Endothelial cell of umbilical vein (primary cell): Measurements from ENCODE around the gene KLHL25. TPM values are rescaled to one million over a fixed set of nuclear protein-coding genes. Genes with fewer than 3 reads are reported as not detected.

Source experiments
- BruUV-seq: library from RNA; stranded (reverse); fragments of 400-500 nt; replicated peaks from 2 replicates; lab custom pipeline; 2021; lab: Mats Ljungman, UMichigan
- CTCF ChIA-PET: fragments of 300-600, 350-600 bp; sonication (Branson Sonifier 250); formaldehyde crosslinking; loops from one replicate; lab custom pipeline; 2021; ENCODE audit warnings: antibody characterized with exemption, inconsistent platforms; lab: Charles Lee
- POLR2A ChIA-PET: fragments of 300-600, 350-600 bp; sonication (Branson Sonifier 250); formaldehyde crosslinking; loops from one replicate; lab custom pipeline; 2021; ENCODE audit warnings: antibody characterized with exemption, inconsistent platforms; lab: Charles Lee
- DNase-seq: peaks from one replicate; pipeline ENCODE4 v3.0.0-alpha.2; 2011; ENCODE audit warnings: low read depth, low spot score
- FAIRE-seq: peaks from 2 replicates; lab custom pipeline; 2011; peaks lifted over from hg19 to GRCh38; lab: Jason Lieb, UNC
- H2AFZ ChIP-seq: 2 replicates; pipeline ENCODE4 v1.6.0; 2012; ENCODE audit warnings: low read depth, low read length, control low read depth, inconsistent platforms
- H3K27ac ChIP-seq: 2 replicates; pipeline ENCODE4 v1.5.1; 2011; ENCODE audit warnings: low read depth, mild to moderate bottlenecking, control low read depth, low read length, moderate library complexity; ENCODE audit not compliant: insufficient read depth
- H3K27me3 ChIP-seq, 2 experiments: 2 replicates each; pipeline versions ENCODE4 v1.6.0 to v1.6.1; 2011; ENCODE audit warnings: low read length in 2 of 2, mixed read lengths in 1 of 2; ENCODE audit not compliant: control insufficient read depth in 2 of 2, insufficient read depth in 2 of 2
- H3K36me3 ChIP-seq, 2 experiments: 2 replicates in 1 of 2; 3 replicates in 1 of 2; pipeline ENCODE4 v1.5.1; 2011; ENCODE audit warnings: low read length in 2 of 2, mild to moderate bottlenecking in 1 of 2, moderate library complexity in 1 of 2; ENCODE audit not compliant: control insufficient read depth in 2 of 2, insufficient read depth in 2 of 2; ENCODE audit errors: extremely low read depth in 1 of 2
- H3K4me1 ChIP-seq: 3 replicates; pipeline ENCODE4 v1.5.1; 2011; ENCODE audit warnings: mild to moderate bottlenecking, low read length; ENCODE audit not compliant: control insufficient read depth, insufficient read depth; ENCODE audit errors: extremely low read depth
- H3K4me2 ChIP-seq: 2 replicates; pipeline ENCODE4 v1.6.1; 2011; ENCODE audit warnings: low read length, control low read depth, mixed read lengths; ENCODE audit not compliant: insufficient read depth
- H3K4me3 ChIP-seq, 3 experiments: fragments of 200-600 bp in 1 of 3; sonication (generic), shearing (Covaris generic) in 1 of 3; replicated peaks in 1 of 3; 2 replicates each; pipeline ENCODE4 v1.5.1; 2011 to 2016; ENCODE audit warnings: control low read depth in 3 of 3, low read length in 3 of 3, mild to moderate bottlenecking in 2 of 3, inconsistent platforms in 1 of 3, low read depth in 1 of 3, moderate library complexity in 1 of 3; ENCODE audit not compliant: insufficient read depth in 1 of 3
- H3K79me2 ChIP-seq: 2 replicates; pipeline ENCODE4 v1.6.0; 2012; ENCODE audit warnings: low read length, inconsistent platforms; ENCODE audit not compliant: control insufficient read depth, insufficient read depth
- H3K9ac ChIP-seq: replicated peaks from 2 replicates; pipeline ENCODE3; 2011; ENCODE audit warnings: low read length, control low read depth; ENCODE audit not compliant: insufficient read depth; ENCODE audit errors: extremely low read depth
- H3K9me1 ChIP-seq: replicated peaks from 3 replicates; pipeline ENCODE4 v1.6.0; 2011; ENCODE audit warnings: mild to moderate bottlenecking, low read length; ENCODE audit not compliant: control insufficient read depth, insufficient read depth; ENCODE audit errors: extremely low read depth
- H3K9me3 ChIP-seq: replicated peaks from 2 replicates; pipeline ENCODE4 v1.5.1; 2012; ENCODE audit warnings: low read length, inconsistent platforms; ENCODE audit not compliant: control insufficient read depth, insufficient read depth
- H4K20me1 ChIP-seq: replicated peaks from 2 replicates; pipeline ENCODE3; 2011; ENCODE audit warnings: mild to moderate bottlenecking, low read length; ENCODE audit not compliant: control insufficient read depth, insufficient read depth; ENCODE audit errors: extremely low read depth
- CTCF ChIP-seq, 2 donors: IDR thresholded peaks; 1 replicate in 1 of 2; 2 replicates in 1 of 2; pipeline ENCODE4 v1.5.1; 2011; ENCODE audit warnings: low read length in 2 of 2, mild to moderate bottlenecking in 2 of 2, moderate library complexity in 2 of 2, control low read depth in 1 of 2, inconsistent platforms in 1 of 2, low read depth in 1 of 2; ENCODE audit not compliant: insufficient read depth in 1 of 2; ENCODE audit errors: extremely low read depth in 1 of 2
- EZH2 ChIP-seq: IDR thresholded peaks from 2 replicates; pipeline ENCODE4 v1.6.1; 2012; ENCODE audit warnings: borderline replicate concordance, low read depth, mild to moderate bottlenecking, moderate library complexity, low read length, inconsistent platforms; ENCODE audit not compliant: severe bottlenecking
- FOS ChIP-seq: IDR thresholded peaks from 2 replicates; pipeline ENCODE4 v1.6.1; 2011; ENCODE audit warnings: mild to moderate bottlenecking, low read length, moderate library complexity, borderline replicate concordance; ENCODE audit not compliant: insufficient read depth
- GATA2 ChIP-seq: IDR thresholded peaks from 2 replicates; pipeline ENCODE4 v1.7.0; 2011; ENCODE audit warnings: low read depth, mild to moderate bottlenecking, moderate library complexity, mixed read lengths, low read length; ENCODE audit not compliant: insufficient read length, insufficient read depth
- JUN ChIP-seq: IDR thresholded peaks from 2 replicates; pipeline ENCODE4 v1.6.1; 2011; ENCODE audit warnings: borderline replicate concordance, low read depth; ENCODE audit not compliant: insufficient read length, insufficient read depth
- MAX ChIP-seq: IDR thresholded peaks from 2 replicates; pipeline ENCODE4 v1.6.1; 2011; ENCODE audit not compliant: insufficient read depth, insufficient read length
- MYC ChIP-seq: IDR thresholded peaks from one replicate; pipeline ENCODE4 v1.6.1; 2011; ENCODE audit warnings: mild to moderate bottlenecking, low read depth, low read length
- POLR2A ChIP-seq: IDR thresholded peaks from 2 replicates; pipeline ENCODE4 v1.6.1; 2012; ENCODE audit warnings: low read depth, mild to moderate bottlenecking, control low read depth, low read length
- POLR2AphosphoS5 ChIP-seq: IDR thresholded peaks from 2 replicates; pipeline ENCODE4 v1.6.1; 2012; ENCODE audit warnings: low read depth, mild to moderate bottlenecking, control low read depth, low read length, moderate library complexity; ENCODE audit not compliant: insufficient read depth
- dilution Hi-C: fragments of 300-500 bp; cut with MboI; formaldehyde crosslinking; loops from one replicate; pipeline ENCODE4 v1.15.0; 2019; ENCODE audit warnings: low sequenced_read_pairs; ENCODE audit not compliant: extremely low pct_ligation_motif_present
- intact Hi-C: fragments of 100-400 bp; cut with micrococcal nuclease; formaldehyde crosslinking; loops from one replicate; pipeline ENCODE4 v1.10.0; 2022
- polyA plus RNA-seq, 4 experiments: library from polyadenylated mRNA; depleted of rRNA in 3 of 4; stranded (reverse) in 3 of 4; unstranded in 1 of 4; fragments of >200 nt; gene quantifications; 2 replicates each; pipeline versions ENCODE4 v1.2.1 to v1.2.3, GENCODE V29; 2011 to 2012; ENCODE audit warnings: missing spikeins in 1 of 4
- total RNA-seq: library from RNA; stranded (reverse); gene quantifications from 2 replicates; pipeline ENCODE4 v1.2.3, GENCODE V29; 2021

The KLHL25 gene
- total and polyA plus RNA-seq, 2 donors (not counting 3 experiments of a cell fraction or from before 2014, with no cell fraction given), result 5.4 to 6.4 TPM

- BruUV-seq, result no TSS peak
- dilution Hi-C loops (no loop called here), intact Hi-C loops (no loop called here)
- no peak overlapping the region for H2AFZ ChIP-seq
- H3K79me2 ChIP-seq, result no peaks in the 10 kb centered on the region
- no peak overlapping the region for H3K4me3 ChIP-seq
- no peak overlapping the region for H3K9ac ChIP-seq
- no peak overlapping the region for H3K27ac ChIP-seq
- TF ChIP-seq POLR2AphosphoS5 (no peak), EZH2 (no peak), POLR2A (no peak), FOS (no peak), CTCF (IDR thresholded peaks at IDR 0.05; ENCODE audit: extremely low read depth in 1 of 2, insufficient read depth in 1 of 2, low read depth in 1 of 2, low read length in 2 of 2) (no peak), MYC (no peak), MAX (no peak), GATA2 (no peak), JUN (no peak)
- CTCF ChIA-PET, result interaction anchor here (1.0 to 1.4 kb wide), 3 partner anchors 12 to 75 kb away, joined by 3 to 4 read pairs (median 3); no protein-coding TSS in a partner anchor
- H3K36me3 ChIP-seq, result no peaks in the 10 kb centered on the region
- POLR2A ChIA-PET, result no interaction called here
- H3K4me2 ChIP-seq, result no peak overlapping the region
- H4K20me1 ChIP-seq, result no peaks in the 10 kb centered on the region
- no peak for DNase-seq
- no peaks in the 10 kb centered on the region for H3K9me1 ChIP-seq
- FAIRE-seq, result peak; percentile 55
- no peaks in the 10 kb centered on the region for H3K9me3 ChIP-seq
- no peaks in the 10 kb centered on the region for H3K4me1 ChIP-seq
- H3K27me3 ChIP-seq, result no peaks in the 10 kb centered on the region
These were observed 30.0 kb downstream of the KLHL25 start for GRCh38 chr15:85764649-85765277.
